Measurements from ENCODE around the gene RETREG2. TPM values are rescaled to one million over a fixed set of nuclear protein-coding genes. Genes with fewer than 3 reads are reported as not detected.

The RETREG2 gene
- total and polyA plus RNA-seq, 4 donors = 21.7 to 42.8 (median 37.7) TPM

DNA sequence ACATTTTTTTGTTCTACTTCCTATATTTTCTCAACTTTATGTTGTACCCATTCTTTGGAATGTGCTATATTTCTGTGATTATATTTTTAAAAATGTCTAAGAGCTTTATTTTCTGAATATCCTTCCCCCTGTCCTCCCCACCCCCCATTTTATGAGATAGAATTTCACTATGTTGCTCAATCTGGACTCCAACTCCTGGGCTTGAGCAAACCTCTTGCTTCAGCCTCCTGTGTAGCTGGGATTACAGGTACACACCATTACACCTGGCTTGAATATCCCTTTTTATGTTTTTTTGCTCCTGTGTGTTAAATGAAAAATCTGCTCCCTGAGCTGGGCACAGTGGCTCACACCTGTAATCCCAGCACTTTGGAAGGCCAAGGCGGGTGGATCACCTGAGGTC is 19.3 kb downstream of the RETREG2 start:
- no peaks in the 10 kb centered on the region for H3K36me3 ChIP-seq (ENCODE audit: control insufficient read depth in 4 of 4, insufficient read depth in 3 of 4, low read depth in 1 of 4, low read length in 3 of 4)
- no peaks in the 10 kb centered on the region for H3K4me1 ChIP-seq (ENCODE audit: control insufficient read depth in 4 of 4, insufficient read depth in 4 of 4, low read length in 3 of 4)
- no peaks in the 10 kb centered on the region for H3K9me3 ChIP-seq (ENCODE audit: control insufficient read depth in 4 of 4, low read length in 3 of 4)
- no peak overlapping the region for H3K4me3 ChIP-seq (ENCODE audit: low read depth in 1 of 3, low read length in 3 of 3)
- TF ChIP-seq HNF4A (conservative IDR thresholded peaks at IDR 0.05) = no peak
- no peak for TF ChIP-seq EGR1 (IDR thresholded peaks at IDR 0.05; ENCODE audit: low read depth in 2 of 2)
- TF ChIP-seq JUND (IDR thresholded peaks at IDR 0.05) = no peak
- no peak for TF ChIP-seq SP1 (IDR thresholded peaks at IDR 0.05)
- no peak for TF ChIP-seq YY1 (IDR thresholded peaks at IDR 0.05)
- TF ChIP-seq FOXA2 (IDR thresholded peaks at IDR 0.05) = no peak
- TF ChIP-seq, protein P1, sequence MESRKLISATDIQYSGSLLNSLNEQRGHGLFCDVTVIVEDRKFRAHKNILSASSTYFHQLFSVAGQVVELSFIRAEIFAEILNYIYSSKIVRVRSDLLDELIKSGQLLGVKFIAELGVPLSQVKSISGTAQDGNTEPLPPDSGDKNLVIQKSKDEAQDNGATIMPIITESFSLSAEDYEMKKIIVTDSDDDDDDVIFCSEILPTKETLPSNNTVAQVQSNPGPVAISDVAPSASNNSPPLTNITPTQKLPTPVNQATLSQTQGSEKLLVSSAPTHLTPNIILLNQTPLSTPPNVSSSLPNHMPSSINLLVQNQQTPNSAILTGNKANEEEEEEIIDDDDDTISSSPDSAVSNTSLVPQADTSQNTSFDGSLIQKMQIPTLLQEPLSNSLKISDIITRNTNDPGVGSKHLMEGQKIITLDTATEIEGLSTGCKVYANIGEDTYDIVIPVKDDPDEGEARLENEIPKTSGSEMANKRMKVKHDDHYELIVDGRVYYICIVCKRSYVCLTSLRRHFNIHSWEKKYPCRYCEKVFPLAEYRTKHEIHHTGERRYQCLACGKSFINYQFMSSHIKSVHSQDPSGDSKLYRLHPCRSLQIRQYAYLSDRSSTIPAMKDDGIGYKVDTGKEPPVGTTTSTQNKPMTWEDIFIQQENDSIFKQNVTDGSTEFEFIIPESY (IDR thresholded peaks at IDR 0.05) = no peak
- no peak for TF ChIP-seq TAF1 (conservative IDR thresholded peaks at IDR 0.05)
- TF ChIP-seq, protein P2, sequence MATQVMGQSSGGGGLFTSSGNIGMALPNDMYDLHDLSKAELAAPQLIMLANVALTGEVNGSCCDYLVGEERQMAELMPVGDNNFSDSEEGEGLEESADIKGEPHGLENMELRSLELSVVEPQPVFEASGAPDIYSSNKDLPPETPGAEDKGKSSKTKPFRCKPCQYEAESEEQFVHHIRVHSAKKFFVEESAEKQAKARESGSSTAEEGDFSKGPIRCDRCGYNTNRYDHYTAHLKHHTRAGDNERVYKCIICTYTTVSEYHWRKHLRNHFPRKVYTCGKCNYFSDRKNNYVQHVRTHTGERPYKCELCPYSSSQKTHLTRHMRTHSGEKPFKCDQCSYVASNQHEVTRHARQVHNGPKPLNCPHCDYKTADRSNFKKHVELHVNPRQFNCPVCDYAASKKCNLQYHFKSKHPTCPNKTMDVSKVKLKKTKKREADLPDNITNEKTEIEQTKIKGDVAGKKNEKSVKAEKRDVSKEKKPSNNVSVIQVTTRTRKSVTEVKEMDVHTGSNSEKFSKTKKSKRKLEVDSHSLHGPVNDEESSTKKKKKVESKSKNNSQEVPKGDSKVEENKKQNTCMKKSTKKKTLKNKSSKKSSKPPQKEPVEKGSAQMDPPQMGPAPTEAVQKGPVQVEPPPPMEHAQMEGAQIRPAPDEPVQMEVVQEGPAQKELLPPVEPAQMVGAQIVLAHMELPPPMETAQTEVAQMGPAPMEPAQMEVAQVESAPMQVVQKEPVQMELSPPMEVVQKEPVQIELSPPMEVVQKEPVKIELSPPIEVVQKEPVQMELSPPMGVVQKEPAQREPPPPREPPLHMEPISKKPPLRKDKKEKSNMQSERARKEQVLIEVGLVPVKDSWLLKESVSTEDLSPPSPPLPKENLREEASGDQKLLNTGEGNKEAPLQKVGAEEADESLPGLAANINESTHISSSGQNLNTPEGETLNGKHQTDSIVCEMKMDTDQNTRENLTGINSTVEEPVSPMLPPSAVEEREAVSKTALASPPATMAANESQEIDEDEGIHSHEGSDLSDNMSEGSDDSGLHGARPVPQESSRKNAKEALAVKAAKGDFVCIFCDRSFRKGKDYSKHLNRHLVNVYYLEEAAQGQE (IDR thresholded peaks at IDR 0.05) = no peak
- TF ChIP-seq GABPA (IDR thresholded peaks at IDR 0.05 in 1 of 2, conservative IDR thresholded peaks at IDR 0.05 in 1 of 2) = no peak
- TF ChIP-seq, protein P3, sequence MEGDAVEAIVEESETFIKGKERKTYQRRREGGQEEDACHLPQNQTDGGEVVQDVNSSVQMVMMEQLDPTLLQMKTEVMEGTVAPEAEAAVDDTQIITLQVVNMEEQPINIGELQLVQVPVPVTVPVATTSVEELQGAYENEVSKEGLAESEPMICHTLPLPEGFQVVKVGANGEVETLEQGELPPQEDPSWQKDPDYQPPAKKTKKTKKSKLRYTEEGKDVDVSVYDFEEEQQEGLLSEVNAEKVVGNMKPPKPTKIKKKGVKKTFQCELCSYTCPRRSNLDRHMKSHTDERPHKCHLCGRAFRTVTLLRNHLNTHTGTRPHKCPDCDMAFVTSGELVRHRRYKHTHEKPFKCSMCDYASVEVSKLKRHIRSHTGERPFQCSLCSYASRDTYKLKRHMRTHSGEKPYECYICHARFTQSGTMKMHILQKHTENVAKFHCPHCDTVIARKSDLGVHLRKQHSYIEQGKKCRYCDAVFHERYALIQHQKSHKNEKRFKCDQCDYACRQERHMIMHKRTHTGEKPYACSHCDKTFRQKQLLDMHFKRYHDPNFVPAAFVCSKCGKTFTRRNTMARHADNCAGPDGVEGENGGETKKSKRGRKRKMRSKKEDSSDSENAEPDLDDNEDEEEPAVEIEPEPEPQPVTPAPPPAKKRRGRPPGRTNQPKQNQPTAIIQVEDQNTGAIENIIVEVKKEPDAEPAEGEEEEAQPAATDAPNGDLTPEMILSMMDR (IDR thresholded peaks at IDR 0.05; ENCODE audit: low read depth, low read length, missing input control) = no peak
- DNase-seq (ENCODE audit: low spot score) = no peak
- 97% methylated on average over 1 of the region's 1 CpG for WGBS
- H3K9ac ChIP-seq (ENCODE audit: low read depth in 1 of 2, low read length in 2 of 2) = no peak overlapping the region
- H3K27ac ChIP-seq (ENCODE audit: low read depth in 1 of 2, low read length in 2 of 2) = no peak overlapping the region
- H3K27me3 ChIP-seq (ENCODE audit: control insufficient read depth in 4 of 4, insufficient read depth in 4 of 4, low read length in 3 of 4) = no peaks in the 10 kb centered on the region

DNA sequence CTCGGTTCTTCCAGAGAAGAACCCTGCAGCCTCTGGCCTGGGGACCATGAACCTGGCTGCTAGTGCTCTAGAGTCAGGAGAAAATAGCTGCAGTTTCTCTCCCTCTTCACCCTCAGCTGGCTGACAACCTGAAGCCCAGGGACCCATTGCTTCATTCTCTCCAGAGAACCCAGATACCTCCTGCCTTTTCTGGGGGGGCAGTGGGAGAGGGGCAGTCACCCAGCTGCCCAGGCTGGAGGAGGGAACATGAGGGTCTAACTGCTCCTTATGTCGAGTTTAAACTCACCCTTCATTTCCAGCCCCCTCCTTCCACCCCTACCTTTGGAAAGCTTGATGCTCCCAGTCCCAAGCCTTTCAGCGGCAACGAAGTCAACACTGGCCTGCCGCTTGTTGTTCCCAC is 20.9 kb downstream of the RETREG2 start:
- H3K27ac ChIP-seq (ENCODE audit: low read depth in 1 of 2, low read length in 2 of 2) = no peak overlapping the region
- H3K9me3 ChIP-seq (ENCODE audit: control insufficient read depth in 4 of 4, low read length in 3 of 4) = no peaks in the 10 kb centered on the region
- no peak for DNase-seq (ENCODE audit: low spot score)
- 90% methylated on average over 5 of the region's 5 CpGs for WGBS
- no peaks in the 10 kb centered on the region for H3K27me3 ChIP-seq (ENCODE audit: control insufficient read depth in 4 of 4, insufficient read depth in 4 of 4, low read length in 3 of 4)
- TF ChIP-seq HNF4G (IDR thresholded peaks at IDR 0.05) = no peak
- TF ChIP-seq RXRA (IDR thresholded peaks at IDR 0.05) = no peak
- TF ChIP-seq, protein P1 (IDR thresholded peaks at IDR 0.05) = no peak
- TF ChIP-seq HNF4A (conservative IDR thresholded peaks at IDR 0.05) = no peak
- TF ChIP-seq JUND (IDR thresholded peaks at IDR 0.05) = no peak
- TF ChIP-seq RAD21 (IDR thresholded peaks at IDR 0.05) = no peak
- no peak for TF ChIP-seq EGR1 (IDR thresholded peaks at IDR 0.05; ENCODE audit: low read depth in 2 of 2)
- TF ChIP-seq, protein P3 (IDR thresholded peaks at IDR 0.05; ENCODE audit: low read depth, low read length, missing input control) = no peak
- TF ChIP-seq, protein P4, sequence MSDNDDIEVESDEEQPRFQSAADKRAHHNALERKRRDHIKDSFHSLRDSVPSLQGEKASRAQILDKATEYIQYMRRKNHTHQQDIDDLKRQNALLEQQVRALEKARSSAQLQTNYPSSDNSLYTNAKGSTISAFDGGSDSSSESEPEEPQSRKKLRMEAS (IDR thresholded peaks at IDR 0.05) = no peak
- TF ChIP-seq SP1 (IDR thresholded peaks at IDR 0.05) = no peak
- no peaks in the 10 kb centered on the region for H3K36me3 ChIP-seq (ENCODE audit: control insufficient read depth in 4 of 4, insufficient read depth in 3 of 4, low read depth in 1 of 4, low read length in 3 of 4)
- no peak overlapping the region for H3K4me3 ChIP-seq (ENCODE audit: low read depth in 1 of 3, low read length in 3 of 3)
- no peak overlapping the region for H3K9ac ChIP-seq (ENCODE audit: low read depth in 1 of 2, low read length in 2 of 2)
- no peaks in the 10 kb centered on the region for H3K4me1 ChIP-seq (ENCODE audit: control insufficient read depth in 4 of 4, insufficient read depth in 4 of 4, low read length in 3 of 4)
